Common myeloid progenitor, CD34-positive (primary cell): Measurements from ENCODE around the gene AFF4.
A peak's percentile ranks its signal among the peaks of the same experiment; 100 is the strongest.

Experiments
- CTCF ChIA-PET: fragments of 350-600 bp; sonication (Branson Sonifier 250); formaldehyde crosslinking; loops from one replicate; lab custom pipeline; 2021; ENCODE audit warnings: antibody characterized with exemption; lab: Charles Lee
- POLR2A ChIA-PET: fragments of 350-600 bp; sonication (Branson Sonifier 250); formaldehyde crosslinking; loops from one replicate; lab custom pipeline; 2021; ENCODE audit warnings: antibody characterized with exemption; lab: Charles Lee
- DNase-seq, 3 donors: peaks; one replicate each; pipeline versions ENCODE4 v3.0.0 to v3.0.0-alpha.2; 2013
- H3K27ac ChIP-seq, 2 experiments: 1 replicate in 1 of 2; 2 replicates in 1 of 2; pipeline ENCODE4 v1.7.0; 2013; ENCODE audit warnings: inconsistent platforms in 2 of 2, low read length in 2 of 2, mild to moderate bottlenecking in 2 of 2, low read depth in 1 of 2, moderate library complexity in 1 of 2; ENCODE audit not compliant: severe bottlenecking in 2 of 2, insufficient read depth in 1 of 2, poor library complexity in 1 of 2
- H3K27me3 ChIP-seq, 5 experiments: replicated peaks in 2 of 5; 1 replicate in 3 of 5; 2 replicates in 2 of 5; pipeline versions ENCODE4 v1.6.1 to v1.7.0; 2013; ENCODE audit warnings: low read length in 4 of 5, mild to moderate bottlenecking in 2 of 5, moderate library complexity in 2 of 5, inconsistent platforms in 1 of 5; ENCODE audit not compliant: insufficient read depth in 5 of 5, control insufficient read depth in 4 of 5
- H3K36me3 ChIP-seq, 4 experiments: 1 replicate in 2 of 4; 2 replicates in 2 of 4; pipeline versions ENCODE4 v1.6.1 to v1.7.0; 2013; ENCODE audit warnings: low read length in 3 of 4, control low read depth in 1 of 4, mild to moderate bottlenecking in 1 of 4; ENCODE audit not compliant: control insufficient read depth in 4 of 4, insufficient read depth in 4 of 4
- H3K4me1 ChIP-seq, 4 experiments: 1 replicate in 3 of 4; 2 replicates in 1 of 4; pipeline versions ENCODE4 v1.6.1 to v1.7.1; 2013; ENCODE audit warnings: low read length in 3 of 4, mild to moderate bottlenecking in 3 of 4, control low read depth in 1 of 4, inconsistent platforms in 1 of 4, moderate library complexity in 1 of 4; ENCODE audit not compliant: control insufficient read depth in 4 of 4, insufficient read depth in 4 of 4; ENCODE audit errors: control extremely low read depth in 1 of 4
- H3K4me3 ChIP-seq, 7 experiments: 1 replicate in 4 of 7; 2 replicates in 3 of 7; pipeline versions ENCODE4 v1.5.1 to v1.7.0; 2013; ENCODE audit warnings: mild to moderate bottlenecking in 7 of 7, low read length in 6 of 7, moderate library complexity in 6 of 7, inconsistent platforms in 2 of 7, low read depth in 2 of 7, control low read depth in 1 of 7; ENCODE audit not compliant: insufficient read depth in 4 of 7, control insufficient read depth in 1 of 7; ENCODE audit errors: extremely low read depth in 1 of 7
- H3K9me3 ChIP-seq, 5 experiments: 1 replicate in 4 of 5; 2 replicates in 1 of 5; pipeline versions ENCODE4 v1.6.1 to v1.7.1; 2013; ENCODE audit warnings: low read length in 4 of 5, mild to moderate bottlenecking in 2 of 5, inconsistent platforms in 1 of 5, low read depth in 1 of 5, moderate library complexity in 1 of 5; ENCODE audit not compliant: control insufficient read depth in 4 of 5, insufficient read depth in 2 of 5; ENCODE audit errors: control extremely low read depth in 1 of 5
- WGBS: methylation state at CpG from one replicate; pipeline ENCODE4 v1.1.5; 2013; ENCODE audit not compliant: insufficient coverage; 5-methylcytosine and 5-hydroxymethylcytosine counted together

AFF4 gene

DNA sequence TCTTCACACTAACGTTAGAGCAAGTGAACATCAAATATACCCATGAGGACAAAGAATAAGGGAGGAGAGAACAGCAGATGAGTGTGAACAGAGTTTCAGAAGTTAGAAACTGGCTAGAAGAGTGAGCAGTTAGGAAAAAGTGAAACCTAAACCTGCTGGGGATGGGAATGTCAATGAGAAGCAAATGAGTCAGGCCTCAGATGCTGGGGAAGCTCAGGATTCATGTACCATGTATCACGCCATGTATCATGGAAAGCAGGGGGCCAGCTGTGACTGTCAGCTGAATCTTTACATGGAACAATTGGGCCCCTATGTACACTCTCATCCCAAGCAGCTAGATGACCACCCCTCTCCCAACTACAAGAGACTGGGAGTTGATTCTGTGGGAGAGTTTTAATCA, 113.4 kb downstream of the AFF4 start:
- Histone ChIP-seq H3K36me3 (no peaks in the 10 kb centered on the region), H3K4me3 (no peak overlapping the region), H3K27me3 (no peaks in the 10 kb centered on the region), H3K9me3 (no peaks in the 10 kb centered on the region), H3K4me1 (peaks cover 0 to 2% (median 0%) of the 10 kb centered on the region in 4 experiments), H3K27ac (no peak overlapping the region)
- 100% methylated on average over 1 of the region's 2 CpGs for WGBS
- CTCF ChIA-PET: interaction anchor here (0.8 to 2.3 kb wide), 5 partner anchors 10 to 323 kb away, joined by 3 to 8 read pairs (median 3); no protein-coding TSS in a partner anchor
- POLR2A ChIA-PET: no interaction called here
- DNase-seq: no peak

DNA sequence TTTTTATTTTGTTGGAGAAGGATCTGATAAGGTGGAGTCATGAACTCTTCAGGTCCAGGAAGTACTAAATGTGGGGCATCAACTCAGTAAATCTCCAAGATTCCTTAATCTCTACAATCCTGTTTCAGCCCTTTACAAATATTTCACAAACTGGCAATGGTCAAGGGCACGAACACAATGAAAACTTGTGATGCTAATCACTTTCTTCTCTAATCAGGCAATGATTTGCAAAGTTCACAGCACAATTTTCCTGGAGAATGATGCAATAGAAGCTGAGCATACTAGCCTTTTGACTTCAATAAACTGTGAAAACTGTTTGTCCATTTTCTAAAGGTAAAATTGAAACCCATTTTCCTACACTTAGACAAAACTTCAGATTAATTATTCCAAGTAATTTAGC, 114.1 kb downstream of the AFF4 start:
- CTCF ChIA-PET: interaction anchor here (0.8 to 2.3 kb wide), 4 partner anchors 11 to 17 kb away, joined by 3 to 8 read pairs (median 3); no protein-coding TSS in a partner anchor
- POLR2A ChIA-PET: no interaction called here
- DNase-seq: no peak

DNA sequence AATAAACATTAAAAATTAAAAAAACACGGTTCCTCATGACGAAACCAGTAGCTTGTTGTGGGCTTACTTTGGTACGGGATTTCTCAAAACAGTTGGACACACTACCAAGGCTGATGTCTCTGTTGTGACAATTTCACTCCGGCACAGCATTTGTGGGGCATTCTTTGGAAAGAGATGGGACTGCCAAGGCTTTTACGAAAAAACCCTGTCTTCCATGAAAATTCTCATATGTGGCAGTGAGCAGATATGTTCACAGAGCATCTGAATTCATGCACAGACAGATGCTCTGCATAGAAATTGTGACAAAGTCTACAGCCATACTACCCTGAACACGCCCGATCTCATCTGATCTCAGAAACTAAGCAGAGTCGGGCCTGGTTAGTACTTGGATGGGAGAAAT, 115.2 kb downstream of the AFF4 start:
- 94% methylated on average over 5 of the region's 8 CpGs for WGBS
- DNase-seq: no peak
- Histone ChIP-seq H3K36me3 (no peaks in the 10 kb centered on the region), H3K4me3 (no peak overlapping the region), H3K4me1 (no peaks in the 10 kb centered on the region), H3K9me3 (no peaks in the 10 kb centered on the region), H3K27me3 (no peaks in the 10 kb centered on the region), H3K27ac (no peak overlapping the region)
- POLR2A ChIA-PET: interaction anchor here (0.6 kb wide), 1 partner anchor 16 kb away, joined by 4 read pairs; no protein-coding TSS in a partner anchor
- CTCF ChIA-PET: interaction anchor here (1.4 kb wide), 1 partner anchor 15 kb away, joined by 3 read pairs; no protein-coding TSS in a partner anchor

More for the DNA sequence above, 114.1 kb downstream of the AFF4 start:
- no peak overlapping the region for H3K27ac ChIP-seq
- H3K27me3 ChIP-seq: no peaks in the 10 kb centered on the region
- H3K4me3 ChIP-seq: no peak overlapping the region
- H3K36me3 ChIP-seq: no peaks in the 10 kb centered on the region
- H3K4me1 ChIP-seq: peaks cover 0 to 2% (median 0%) of the 10 kb centered on the region in 4 experiments
- WGBS: 100% methylated on average over 1 of the region's 1 CpG
- no peaks in the 10 kb centered on the region for H3K9me3 ChIP-seq

DNA sequence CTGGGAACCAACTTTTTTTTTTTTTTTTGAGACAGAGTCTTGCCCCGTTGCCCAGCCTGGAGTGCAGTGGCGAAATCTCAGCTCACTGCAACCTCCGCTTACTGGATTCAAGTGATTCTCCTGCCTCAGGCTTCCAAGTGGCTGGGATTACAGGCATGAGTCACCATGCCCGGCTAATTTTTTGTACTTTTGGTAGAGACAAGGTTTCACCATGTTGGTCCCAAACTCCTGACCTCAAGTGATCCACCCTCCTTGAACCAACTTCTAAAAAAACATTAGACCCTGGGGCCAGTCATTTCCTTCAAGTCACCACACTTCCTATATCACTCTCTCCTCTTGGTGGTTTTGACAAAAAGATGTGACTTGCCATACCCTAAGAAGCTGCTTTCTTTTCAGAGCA, 122.1 kb downstream of the AFF4 start:
- peaks cover 0 to 15% (median 4%) of the 10 kb centered on the region in 4 experiments for H3K4me1 ChIP-seq
- no peak overlapping the region for H3K27ac ChIP-seq
- peak in 2 of 3 donors; percentile 62 to 73 for DNase-seq
- H3K36me3 ChIP-seq: no peaks in the 10 kb centered on the region
- H3K4me3 ChIP-seq: no peak overlapping the region
- CTCF ChIA-PET: interaction anchor here (0.9 to 1.2 kb wide), 3 partner anchors 12 to 19 kb away, joined by 3 read pairs; no protein-coding TSS in a partner anchor
- POLR2A ChIA-PET: no interaction called here
- 85% methylated on average over 2 of the region's 4 CpGs for WGBS
- H3K9me3 ChIP-seq: no peaks in the 10 kb centered on the region
- no peaks in the 10 kb centered on the region for H3K27me3 ChIP-seq

DNA sequence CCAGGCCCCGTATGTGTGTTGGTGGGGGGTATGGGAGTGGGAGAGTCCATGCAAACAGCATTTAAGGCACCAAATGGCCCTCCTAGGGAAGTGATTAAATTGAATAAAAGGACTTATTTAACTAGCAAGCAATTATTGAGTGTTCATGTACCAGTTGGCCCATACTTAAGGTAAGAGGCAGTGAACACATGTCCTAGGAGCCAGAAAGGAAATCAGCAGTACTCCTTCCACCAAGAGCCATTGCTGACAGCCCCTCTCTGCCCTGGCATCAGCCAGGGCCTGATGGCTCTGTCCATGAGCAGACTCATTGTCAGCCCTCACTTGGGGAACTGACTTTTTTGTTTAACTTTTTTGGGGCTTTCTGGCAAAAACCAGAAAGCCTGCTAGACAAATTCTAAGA, 122.5 kb downstream of the AFF4 start:
- DNase-seq: no peak
- Histone ChIP-seq H3K9me3 (no peaks in the 10 kb centered on the region), H3K4me3 (no peak overlapping the region), H3K36me3 (no peaks in the 10 kb centered on the region), H3K27me3 (no peaks in the 10 kb centered on the region), H3K27ac (no peak overlapping the region), H3K4me1 (peaks cover 0 to 15% (median 4%) of the 10 kb centered on the region in 4 experiments)
- POLR2A ChIA-PET: no interaction called here
- CTCF ChIA-PET: interaction anchor here (0.9 to 1.1 kb wide), 2 partner anchors 18 to 20 kb away, joined by 3 read pairs; no protein-coding TSS in a partner anchor
- 100% methylated on average over 1 of the region's 1 CpG for WGBS

DNA sequence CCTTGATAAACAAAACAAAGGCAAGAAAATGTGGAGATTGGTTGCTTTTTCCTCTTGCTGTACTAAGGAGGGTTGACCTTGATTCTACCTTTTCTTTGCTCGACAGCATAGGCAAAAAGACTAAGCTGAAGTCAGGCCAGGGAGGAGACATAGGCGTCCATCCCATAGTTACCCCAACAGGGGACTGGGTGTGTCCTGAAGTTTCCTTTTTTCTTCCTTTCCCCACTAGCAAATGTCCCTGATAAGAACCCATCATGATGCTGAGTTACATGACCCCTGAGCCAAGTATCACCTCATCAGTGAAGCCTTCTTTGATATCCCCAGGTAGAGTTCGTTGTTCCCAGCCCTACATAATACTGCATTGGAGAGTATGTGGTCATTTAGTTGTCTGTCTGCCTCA, 123.1 kb downstream of the AFF4 start:
- 100% methylated on average over 2 of the region's 3 CpGs for WGBS
- Histone ChIP-seq H3K36me3 (no peaks in the 10 kb centered on the region), H3K4me3 (no peak overlapping the region), H3K27ac (no peak overlapping the region), H3K27me3 (no peaks in the 10 kb centered on the region), H3K9me3 (no peaks in the 10 kb centered on the region), H3K4me1 (peaks cover 0 to 15% (median 4%) of the 10 kb centered on the region in 4 experiments)
- DNase-seq: no peak
- POLR2A ChIA-PET: no interaction called here
- CTCF ChIA-PET: no interaction called here

DNA sequence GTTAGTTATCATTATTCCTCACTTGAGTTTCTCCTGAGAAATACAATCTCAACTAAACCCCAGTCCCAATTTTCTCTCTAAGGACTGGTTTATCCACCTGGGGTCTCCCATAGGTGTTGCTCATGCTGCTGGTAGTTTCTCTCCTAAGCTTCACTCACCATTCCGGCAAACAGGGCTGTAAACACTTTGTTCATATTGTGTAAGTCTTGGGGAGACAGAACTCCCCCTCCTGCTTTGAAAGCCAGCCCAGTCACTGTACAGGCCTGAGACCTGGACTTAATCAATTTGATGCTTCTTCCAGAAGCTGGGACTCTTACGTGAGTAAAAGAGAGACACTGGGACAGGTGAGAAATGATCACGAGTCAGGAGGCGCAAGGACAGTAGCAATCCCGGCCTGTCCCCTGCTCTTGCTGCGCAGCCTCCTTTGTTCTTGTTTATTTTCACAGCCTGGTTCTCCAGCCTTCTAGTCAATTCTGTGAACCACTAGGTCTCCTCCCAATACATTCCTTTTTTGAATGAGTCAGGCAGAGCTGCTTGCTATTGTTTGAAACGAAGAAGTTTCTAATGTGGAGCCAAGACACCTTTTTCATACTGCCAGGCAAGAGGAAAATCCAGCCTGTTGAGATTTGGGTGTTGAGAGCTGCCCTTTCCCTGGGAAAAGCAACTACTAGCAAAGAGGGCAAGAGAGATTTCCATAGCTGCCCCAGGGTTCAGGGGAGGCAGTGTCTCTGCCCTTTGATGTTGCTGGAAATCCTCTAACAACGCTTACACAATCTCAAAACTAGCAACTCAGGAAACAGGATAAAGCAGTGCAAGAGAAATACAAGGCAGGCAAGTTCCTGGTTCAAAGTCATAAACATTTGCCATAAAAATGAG, 123.8 kb downstream of the AFF4 start:
- POLR2A ChIA-PET: no interaction called here
- Histone ChIP-seq H3K27me3 (no peaks in the 10 kb centered on the region), H3K4me3 (no peak overlapping the region), H3K27ac (no peak overlapping the region), H3K4me1 (peaks cover 0 to 15% (median 4%) of the 10 kb centered on the region in 4 experiments), H3K36me3 (no peaks in the 10 kb centered on the region), H3K9me3 (no peaks in the 10 kb centered on the region)
- DNase-seq: no peak
- 100% methylated on average over 5 of the region's 8 CpGs for WGBS
- CTCF ChIA-PET: interaction anchor here (0.9 to 2.5 kb wide), 2 partner anchors 10 to 19 kb away, joined by 3 to 8 read pairs; no protein-coding TSS in a partner anchor
